GM18502 (cell line): ENCODE measurements around the gene GJB4.

Experiments used
- ATAC-seq: cut with Tn5 transposase; IDR thresholded peaks from one replicate; pipeline ENCODE4 v1.9.1; 2021; ENCODE audit warnings: mild to moderate bottlenecking; ENCODE audit not compliant: unreplicated experiment, poor library complexity

The GJB4 gene

DNA sequence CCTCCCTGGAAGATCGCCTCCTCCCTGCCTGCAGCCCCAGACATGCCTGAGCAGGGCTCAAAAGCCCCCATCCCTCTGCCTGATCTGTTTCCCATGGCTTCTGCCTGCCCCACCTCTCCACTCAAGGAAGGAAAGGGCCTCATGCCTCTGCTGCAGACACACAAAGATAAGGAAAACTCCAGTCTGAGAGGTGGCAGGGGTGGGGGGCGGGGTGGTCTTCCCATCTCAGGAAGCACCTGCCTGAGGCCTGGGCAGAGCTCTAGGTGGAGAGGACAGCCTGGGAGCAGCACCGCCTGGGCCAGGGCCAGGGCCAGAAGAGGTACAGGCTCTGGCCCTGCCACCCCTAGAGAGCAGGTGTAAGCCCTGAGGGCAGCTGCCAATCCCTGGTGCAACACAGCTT lies 17.4 kb downstream of the GJB4 start:
- ATAC-seq = no peak

GRCh38 chr1:34777519-34778321 lies 18.2 kb downstream of the GJB4 start:
- no peak for ATAC-seq

DNA sequence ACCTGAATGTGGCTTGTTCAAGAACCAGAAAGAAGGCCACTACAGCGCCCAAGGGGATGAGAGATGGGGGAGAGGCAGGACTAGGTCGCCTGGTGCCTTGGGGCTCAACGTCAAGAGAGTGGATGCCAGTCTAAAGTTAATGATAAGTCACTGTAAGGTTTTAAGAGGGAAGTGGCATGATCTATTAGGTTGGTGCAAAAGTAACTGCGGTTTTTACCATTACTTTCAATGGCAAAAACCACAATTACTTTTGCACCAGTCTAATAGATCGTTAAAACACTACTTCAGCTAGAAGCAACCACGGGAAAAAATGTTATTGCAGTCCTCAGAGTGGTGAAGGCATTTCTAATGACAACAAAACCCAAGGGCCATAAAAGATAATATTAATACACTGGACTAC lies 18.8 kb downstream of the GJB4 start:
- no peak for ATAC-seq

DNA sequence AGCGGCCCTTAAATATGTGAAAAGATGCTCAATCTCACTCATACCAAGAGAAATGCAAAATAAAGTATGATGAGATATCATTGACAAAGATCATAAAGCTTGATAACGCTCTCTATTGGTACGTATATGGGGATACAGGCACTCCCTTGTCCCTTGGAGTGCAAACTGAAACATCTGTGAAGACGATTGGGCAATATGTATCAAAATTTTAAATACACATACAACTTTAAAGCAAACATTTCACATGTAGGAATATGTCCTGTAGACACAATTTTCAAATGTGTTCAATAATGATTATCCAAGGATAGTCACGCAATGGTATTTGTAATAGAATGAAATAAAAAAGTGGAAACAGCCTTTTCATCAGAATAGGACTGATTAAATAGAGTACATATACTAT lies 19.5 kb downstream of the GJB4 start:
- no peak for ATAC-seq

DNA sequence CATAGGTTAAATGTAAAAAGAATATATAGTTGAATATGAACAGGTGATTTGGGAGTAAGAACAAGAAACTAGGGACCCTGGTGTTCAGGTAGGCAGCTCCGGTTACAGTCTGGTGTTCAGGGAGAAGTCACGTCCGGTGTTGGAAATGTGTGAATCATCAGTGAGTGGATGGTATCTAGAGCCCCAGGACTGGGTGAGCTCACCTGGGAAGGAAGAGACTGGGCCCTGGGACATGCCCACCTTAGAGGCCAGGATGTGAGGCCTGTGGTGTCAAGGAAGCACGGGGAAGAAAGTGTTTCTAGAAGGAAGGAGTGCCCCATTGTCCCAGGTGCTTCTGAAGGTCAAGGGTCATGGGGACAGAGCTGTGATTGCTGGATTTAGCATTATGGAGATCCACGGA lies 20.0 kb downstream of the GJB4 start:
- ATAC-seq = no peak

- no peak for ATAC-seq
Observed at GRCh38 chr1:34779962-34780361, 20.4 kb downstream of the GJB4 start.

DNA sequence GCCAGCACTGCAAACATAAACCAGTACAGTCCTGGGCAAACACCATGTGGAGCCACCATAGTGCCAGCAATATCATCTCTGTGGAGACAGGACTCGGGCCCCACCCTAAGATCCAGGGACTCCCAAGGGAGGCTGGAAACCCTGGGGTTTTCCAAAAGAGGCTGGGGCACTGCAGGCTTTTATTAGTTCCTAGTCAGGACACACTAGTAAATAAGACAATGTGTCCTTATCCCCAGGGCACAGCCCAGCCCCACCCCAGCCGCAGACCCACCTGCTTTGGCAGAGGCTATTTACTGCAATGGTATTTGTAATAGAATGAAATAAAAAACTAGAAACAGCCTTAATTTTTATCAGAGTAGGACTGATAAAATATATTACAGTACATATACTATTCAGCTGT lies 21.0 kb downstream of the GJB4 start:
- ATAC-seq = no peak

GRCh38 chr1:34781071-34781843 lies 21.7 kb downstream of the GJB4 start, which contains the start of gene GJB3:
GJB3 (plus strand) TSS chr1:34781214; CDS start chr1:34784763, 3,549 bp downstream.
- no peak for ATAC-seq

DNA sequence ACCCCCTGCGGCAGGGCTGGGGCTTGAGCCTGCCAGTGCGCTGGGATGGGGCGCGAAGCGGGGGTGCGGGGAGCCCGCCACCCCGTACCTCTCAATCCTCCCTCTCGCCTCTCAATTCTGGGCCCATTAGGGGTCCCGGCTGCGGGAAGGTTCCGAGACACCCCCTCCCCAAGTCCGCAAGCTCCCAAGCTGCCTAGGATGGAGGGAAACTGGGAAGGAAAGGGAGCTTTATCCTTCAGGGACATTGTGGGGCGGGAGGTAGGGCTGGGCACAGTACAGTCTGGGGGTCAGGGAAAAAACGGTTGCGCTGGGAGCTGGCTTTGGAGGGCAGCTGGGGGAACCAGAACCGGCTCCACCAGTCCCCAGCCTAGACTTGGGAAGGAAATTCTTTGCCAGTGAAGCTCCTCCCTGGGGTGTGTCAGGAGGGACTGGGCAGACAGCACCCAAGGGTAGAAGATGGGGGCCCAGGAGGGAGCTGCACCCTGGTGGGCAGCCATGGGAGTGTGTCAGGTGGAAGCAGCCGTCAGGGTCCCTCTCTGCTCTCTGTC lies 22.4 kb downstream of the GJB4 start:
- ATAC-seq = no peak

DNA sequence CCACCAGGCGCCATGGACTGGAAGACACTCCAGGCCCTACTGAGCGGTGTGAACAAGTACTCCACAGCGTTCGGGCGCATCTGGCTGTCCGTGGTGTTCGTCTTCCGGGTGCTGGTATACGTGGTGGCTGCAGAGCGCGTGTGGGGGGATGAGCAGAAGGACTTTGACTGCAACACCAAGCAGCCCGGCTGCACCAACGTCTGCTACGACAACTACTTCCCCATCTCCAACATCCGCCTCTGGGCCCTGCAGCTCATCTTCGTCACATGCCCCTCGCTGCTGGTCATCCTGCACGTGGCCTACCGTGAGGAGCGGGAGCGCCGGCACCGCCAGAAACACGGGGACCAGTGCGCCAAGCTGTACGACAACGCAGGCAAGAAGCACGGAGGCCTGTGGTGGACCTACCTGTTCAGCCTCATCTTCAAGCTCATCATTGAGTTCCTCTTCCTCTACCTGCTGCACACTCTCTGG lies 25.2 kb downstream of the GJB4 start:
- no peak for ATAC-seq

- ATAC-seq = no peak
Observed at GRCh38 chr1:34785231-34785874, 25.8 kb downstream of the GJB4 start.

DNA sequence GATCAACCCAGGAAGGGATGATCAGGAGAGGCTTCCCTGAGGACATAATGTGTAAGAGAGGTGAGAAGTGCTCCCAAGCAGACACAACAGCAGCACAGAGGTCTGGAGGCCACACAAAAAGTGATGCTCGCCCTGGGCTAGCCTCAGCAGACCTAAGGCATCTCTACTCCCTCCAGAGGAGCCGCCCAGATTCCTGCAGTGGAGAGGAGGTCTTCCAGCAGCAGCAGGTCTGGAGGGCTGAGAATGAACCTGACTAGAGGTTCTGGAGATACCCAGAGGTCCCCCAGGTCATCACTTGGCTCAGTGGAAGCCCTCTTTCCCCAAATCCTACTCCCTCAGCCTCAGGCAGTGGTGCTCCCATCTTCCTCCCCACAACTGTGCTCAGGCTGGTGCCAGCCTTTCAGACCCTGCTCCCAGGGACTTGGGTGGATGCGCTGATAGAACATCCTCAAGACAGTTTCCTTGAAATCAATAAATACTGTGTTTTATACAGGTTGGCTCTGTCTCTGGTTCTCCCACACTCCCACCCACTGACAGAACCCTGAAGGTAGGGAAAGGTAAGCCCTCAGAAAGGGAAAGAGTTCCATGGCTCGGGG lies 26.4 kb downstream of the GJB4 start:
- ATAC-seq = no peak

DNA sequence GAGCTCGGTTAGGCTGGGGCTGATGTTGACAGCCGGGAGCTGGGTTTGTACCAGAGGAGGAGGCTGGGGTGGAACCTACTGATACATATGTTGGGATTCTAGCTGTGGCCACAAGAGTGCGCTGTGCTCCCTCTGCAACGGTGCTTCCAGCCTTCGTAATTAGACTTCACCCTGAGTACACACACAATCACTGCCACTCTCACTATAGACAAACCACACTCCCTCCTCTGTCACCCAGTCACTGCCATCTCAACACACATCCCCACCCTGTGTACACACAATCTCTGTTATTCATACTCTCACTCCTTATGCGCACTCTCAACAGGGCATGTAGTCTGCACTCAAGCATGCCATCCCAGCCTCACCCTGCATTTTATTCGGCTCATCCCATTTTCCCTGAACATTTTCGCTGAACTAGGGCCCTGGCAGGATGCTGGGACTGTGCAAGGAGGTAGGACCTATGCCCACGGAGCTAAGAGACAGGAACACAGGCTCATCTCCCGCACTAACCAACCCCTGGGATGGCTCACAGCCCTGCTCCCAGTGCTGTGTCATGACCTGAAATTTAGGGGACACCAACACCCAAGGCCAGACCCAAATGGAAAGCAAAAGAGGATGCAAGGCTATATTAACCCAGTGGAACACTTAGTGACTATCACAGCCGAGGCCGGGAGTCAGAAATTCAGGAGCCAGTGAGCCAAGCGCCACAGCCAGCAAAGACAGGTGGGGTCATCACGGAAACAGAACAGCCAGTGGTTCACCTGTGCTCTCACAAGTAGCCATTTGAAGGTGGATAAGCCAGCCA lies 27.2 kb downstream of the GJB4 start:
- ATAC-seq = no peak

- ATAC-seq = no peak
Observed at GRCh38 chr1:34787461-34788420, 28.2 kb downstream of the GJB4 start.

- no peak for ATAC-seq
Observed at GRCh38 chr1:34790985-34791384, 31.4 kb downstream of the GJB4 start.

DNA sequence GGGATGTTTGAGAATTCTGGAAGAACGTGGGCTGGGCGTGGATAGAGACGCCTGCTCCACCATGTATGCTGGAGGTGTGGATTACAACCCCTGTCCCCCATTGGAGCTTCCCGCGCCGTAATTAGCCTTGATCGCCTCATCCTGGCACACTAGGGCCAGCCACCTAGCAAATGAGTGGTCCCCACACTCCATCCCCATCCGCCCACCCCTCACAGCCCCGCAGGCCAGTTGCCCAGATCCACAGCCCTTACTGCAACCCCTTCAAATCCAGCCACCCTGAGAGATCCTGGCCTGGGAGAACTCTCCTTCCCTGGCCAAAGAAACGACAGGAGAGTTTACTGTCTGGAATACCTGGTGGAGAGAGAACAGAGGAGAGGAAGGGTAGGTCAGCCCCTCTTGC lies 32.9 kb downstream of the GJB4 start:
- ATAC-seq = no peak

- no peak for ATAC-seq
Observed at GRCh38 chr1:34792868-34793727, 33.6 kb downstream of the GJB4 start, which contains the start of gene GJA4. GJA4 (plus strand) TSS chr1:34792999; CDS start chr1:34794214, 1,215 bp downstream.
